ENCODE data around the gene DNASE1.

GRCh38 chr16:3608069-3608468 is 46.4 kb upstream of the DNASE1 start:
- TF ChIP-seq, protein P1, sequence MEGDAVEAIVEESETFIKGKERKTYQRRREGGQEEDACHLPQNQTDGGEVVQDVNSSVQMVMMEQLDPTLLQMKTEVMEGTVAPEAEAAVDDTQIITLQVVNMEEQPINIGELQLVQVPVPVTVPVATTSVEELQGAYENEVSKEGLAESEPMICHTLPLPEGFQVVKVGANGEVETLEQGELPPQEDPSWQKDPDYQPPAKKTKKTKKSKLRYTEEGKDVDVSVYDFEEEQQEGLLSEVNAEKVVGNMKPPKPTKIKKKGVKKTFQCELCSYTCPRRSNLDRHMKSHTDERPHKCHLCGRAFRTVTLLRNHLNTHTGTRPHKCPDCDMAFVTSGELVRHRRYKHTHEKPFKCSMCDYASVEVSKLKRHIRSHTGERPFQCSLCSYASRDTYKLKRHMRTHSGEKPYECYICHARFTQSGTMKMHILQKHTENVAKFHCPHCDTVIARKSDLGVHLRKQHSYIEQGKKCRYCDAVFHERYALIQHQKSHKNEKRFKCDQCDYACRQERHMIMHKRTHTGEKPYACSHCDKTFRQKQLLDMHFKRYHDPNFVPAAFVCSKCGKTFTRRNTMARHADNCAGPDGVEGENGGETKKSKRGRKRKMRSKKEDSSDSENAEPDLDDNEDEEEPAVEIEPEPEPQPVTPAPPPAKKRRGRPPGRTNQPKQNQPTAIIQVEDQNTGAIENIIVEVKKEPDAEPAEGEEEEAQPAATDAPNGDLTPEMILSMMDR (IDR thresholded peaks at IDR 0.05 in 4 of 5, conservative IDR thresholded peaks at IDR 0.05 in 1 of 5) = no peak
- no peak for TF ChIP-seq POLR2A (IDR thresholded peaks at IDR 0.05)

All from gastrocnemius medialis (tissue), 4 donors.